ENCODE results near the gene SCUBE1.

- no peak for TF ChIP-seq CTCF (conservative IDR thresholded peaks at IDR 0.05; ENCODE audit: low read length)
- TF ChIP-seq EZH2phosphoT487 (IDR thresholded peaks at IDR 0.05; ENCODE audit: borderline replicate concordance), result no peak
Observed at GRCh38 chr22:43243324-43243723, 99.8 kb downstream of the SCUBE1 start.

Data from Loucy (cell line).